Right lobe of liver (tissue), 4 donors: ENCODE measurements around the gene PARP1.

Source experiments
- POLR2A ChIP-seq: fragments of 450-650 bp; IDR thresholded peaks from one replicate; pipeline ENCODE4 v1.6.1; 2017; ENCODE audit warnings: antibody characterized with exemption, mild to moderate bottlenecking
- TF ChIP-seq, protein P1 (sequence below), 4 donors: fragments of 200-600 bp in 3 of 4; fragments of 450-650 bp in 1 of 4; IDR thresholded peaks; one replicate each; pipeline versions ENCODE4 v1.5.1 to v1.8.0; 2016 to 2022; ENCODE audit warnings: antibody characterized with exemption in 4 of 4, mild to moderate bottlenecking in 2 of 4
- donor health status: DM: no; HTN: no; CAD: no.
- donor health status: DM: no; HTN: no; CAD: no.
- donor health status: DM: no; HTN: yes; CAD: no.

GRCh38 chr1:226371027-226371694, 36.7 kb downstream of the PARP1 start:
- no peak for TF ChIP-seq POLR2A
- TF ChIP-seq, protein P1, sequence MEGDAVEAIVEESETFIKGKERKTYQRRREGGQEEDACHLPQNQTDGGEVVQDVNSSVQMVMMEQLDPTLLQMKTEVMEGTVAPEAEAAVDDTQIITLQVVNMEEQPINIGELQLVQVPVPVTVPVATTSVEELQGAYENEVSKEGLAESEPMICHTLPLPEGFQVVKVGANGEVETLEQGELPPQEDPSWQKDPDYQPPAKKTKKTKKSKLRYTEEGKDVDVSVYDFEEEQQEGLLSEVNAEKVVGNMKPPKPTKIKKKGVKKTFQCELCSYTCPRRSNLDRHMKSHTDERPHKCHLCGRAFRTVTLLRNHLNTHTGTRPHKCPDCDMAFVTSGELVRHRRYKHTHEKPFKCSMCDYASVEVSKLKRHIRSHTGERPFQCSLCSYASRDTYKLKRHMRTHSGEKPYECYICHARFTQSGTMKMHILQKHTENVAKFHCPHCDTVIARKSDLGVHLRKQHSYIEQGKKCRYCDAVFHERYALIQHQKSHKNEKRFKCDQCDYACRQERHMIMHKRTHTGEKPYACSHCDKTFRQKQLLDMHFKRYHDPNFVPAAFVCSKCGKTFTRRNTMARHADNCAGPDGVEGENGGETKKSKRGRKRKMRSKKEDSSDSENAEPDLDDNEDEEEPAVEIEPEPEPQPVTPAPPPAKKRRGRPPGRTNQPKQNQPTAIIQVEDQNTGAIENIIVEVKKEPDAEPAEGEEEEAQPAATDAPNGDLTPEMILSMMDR (IDR thresholded peaks at IDR 0.05), result no peak
